Neural crest cell (in vitro differentiated cells): Measurements from ENCODE around the gene MRFAP1L1. TPM values are rescaled to one million over a fixed set of nuclear protein-coding genes. Genes with fewer than 3 reads are reported as not detected.

Experiments used
- DNase-seq: peaks from one replicate; pipeline ENCODE4 v3.0.0; 2021; ENCODE audit warnings: low read depth, mixed read lengths, low spot score
- H3K27ac Mint-ChIP-seq: one replicate; pipeline ENCODE4 v1.8.0; 2021; ENCODE audit warnings: mild to moderate bottlenecking, mixed read lengths; ENCODE audit not compliant: unreplicated experiment
- H3K27me3 Mint-ChIP-seq: 2 replicates; pipeline ENCODE4 v1.8.0; 2021; ENCODE audit warnings: low read depth, mild to moderate bottlenecking, mixed read lengths
- H3K36me3 Mint-ChIP-seq: 2 replicates; pipeline ENCODE4 v1.8.0; 2021; ENCODE audit warnings: low read depth, mild to moderate bottlenecking, mixed read lengths
- H3K4me1 Mint-ChIP-seq: 2 replicates; pipeline ENCODE4 v1.8.0; 2021; ENCODE audit warnings: mixed read lengths
- H3K4me3 Mint-ChIP-seq: one replicate; pipeline ENCODE4 v1.8.0; 2021; ENCODE audit warnings: mild to moderate bottlenecking, mixed read lengths
- H3K9me3 Mint-ChIP-seq: 2 replicates; pipeline ENCODE4 v1.8.0; 2021; ENCODE audit warnings: mixed read lengths
- total RNA-seq: library from RNA; stranded (reverse); gene quantifications from 2 replicates; pipeline ENCODE4 v1.2.1, GENCODE V29; 2021
- TF ChIP-seq, protein P1 (sequence below): fragments of 200-600 bp; sonication (generic); conservative IDR thresholded peaks from 2 replicates; pipeline ENCODE4 v1.5.0; 2021; ENCODE audit warnings: antibody characterized with exemption, mild to moderate bottlenecking

MRFAP1L1 gene
- total RNA-seq, 1 donor from 2014 or later = 70.4 TPM

DNA sequence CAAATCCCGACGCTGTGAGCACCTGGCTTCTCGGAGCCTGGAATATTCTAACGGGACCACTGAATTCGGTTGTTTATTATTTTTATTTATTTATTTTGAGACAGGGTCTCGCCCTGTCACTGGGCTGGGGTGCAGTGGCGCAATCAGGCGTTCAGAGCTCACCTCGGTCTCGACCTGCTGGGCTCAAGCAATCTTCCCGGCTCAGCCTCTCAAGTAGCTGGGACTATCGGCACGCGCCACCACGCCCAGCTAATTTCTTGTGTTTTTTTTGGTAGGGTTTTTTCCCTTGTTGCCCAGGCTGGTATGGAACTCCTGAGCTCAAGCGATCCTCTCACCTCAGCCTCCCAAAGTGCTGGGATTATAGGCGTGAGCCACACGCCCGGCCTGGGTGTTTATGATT lies 37.5 kb downstream of the MRFAP1L1 start:
- no peaks in the 10 kb centered on the region for H3K9me3 Mint-ChIP-seq
- peaks cover 19% of the 10 kb centered on the region for H3K36me3 Mint-ChIP-seq
- TF ChIP-seq, protein P1, sequence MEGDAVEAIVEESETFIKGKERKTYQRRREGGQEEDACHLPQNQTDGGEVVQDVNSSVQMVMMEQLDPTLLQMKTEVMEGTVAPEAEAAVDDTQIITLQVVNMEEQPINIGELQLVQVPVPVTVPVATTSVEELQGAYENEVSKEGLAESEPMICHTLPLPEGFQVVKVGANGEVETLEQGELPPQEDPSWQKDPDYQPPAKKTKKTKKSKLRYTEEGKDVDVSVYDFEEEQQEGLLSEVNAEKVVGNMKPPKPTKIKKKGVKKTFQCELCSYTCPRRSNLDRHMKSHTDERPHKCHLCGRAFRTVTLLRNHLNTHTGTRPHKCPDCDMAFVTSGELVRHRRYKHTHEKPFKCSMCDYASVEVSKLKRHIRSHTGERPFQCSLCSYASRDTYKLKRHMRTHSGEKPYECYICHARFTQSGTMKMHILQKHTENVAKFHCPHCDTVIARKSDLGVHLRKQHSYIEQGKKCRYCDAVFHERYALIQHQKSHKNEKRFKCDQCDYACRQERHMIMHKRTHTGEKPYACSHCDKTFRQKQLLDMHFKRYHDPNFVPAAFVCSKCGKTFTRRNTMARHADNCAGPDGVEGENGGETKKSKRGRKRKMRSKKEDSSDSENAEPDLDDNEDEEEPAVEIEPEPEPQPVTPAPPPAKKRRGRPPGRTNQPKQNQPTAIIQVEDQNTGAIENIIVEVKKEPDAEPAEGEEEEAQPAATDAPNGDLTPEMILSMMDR = no peak
- peaks cover 35% of the 10 kb centered on the region for H3K4me1 Mint-ChIP-seq
- no peak for DNase-seq
- H3K4me3 Mint-ChIP-seq = peak overlapping the region; percentile 63
- H3K27ac Mint-ChIP-seq = no peak overlapping the region
- no peaks in the 10 kb centered on the region for H3K27me3 Mint-ChIP-seq

DNA sequence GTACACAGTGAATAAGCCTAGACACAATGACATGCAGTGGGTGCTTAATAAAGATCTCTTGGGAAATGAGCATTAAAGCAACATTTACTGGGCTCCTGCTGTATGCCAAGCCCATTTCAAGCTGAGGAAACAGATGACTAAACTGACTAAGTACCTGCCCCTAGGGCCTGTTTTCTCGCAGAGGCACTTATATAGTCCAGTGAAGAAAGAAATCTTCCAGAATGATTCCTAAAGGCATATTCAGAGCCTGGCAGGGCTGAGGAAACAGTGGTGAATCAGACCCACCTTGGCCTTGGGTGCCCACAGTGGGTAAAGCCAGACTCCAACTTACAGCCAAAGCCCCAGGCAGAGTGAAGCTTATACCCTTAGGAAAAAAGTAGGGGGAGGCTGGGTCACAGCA lies 38.0 kb downstream of the MRFAP1L1 start:
- H3K4me1 Mint-ChIP-seq = peaks cover 32% of the 10 kb centered on the region
- no peaks in the 10 kb centered on the region for H3K9me3 Mint-ChIP-seq
- H3K27ac Mint-ChIP-seq = no peak overlapping the region
- H3K4me3 Mint-ChIP-seq = peak overlapping the region; percentile 63
- peaks cover 17% of the 10 kb centered on the region for H3K36me3 Mint-ChIP-seq
- H3K27me3 Mint-ChIP-seq = no peaks in the 10 kb centered on the region
- DNase-seq = no peak
- TF ChIP-seq, protein P1 = no peak

DNA sequence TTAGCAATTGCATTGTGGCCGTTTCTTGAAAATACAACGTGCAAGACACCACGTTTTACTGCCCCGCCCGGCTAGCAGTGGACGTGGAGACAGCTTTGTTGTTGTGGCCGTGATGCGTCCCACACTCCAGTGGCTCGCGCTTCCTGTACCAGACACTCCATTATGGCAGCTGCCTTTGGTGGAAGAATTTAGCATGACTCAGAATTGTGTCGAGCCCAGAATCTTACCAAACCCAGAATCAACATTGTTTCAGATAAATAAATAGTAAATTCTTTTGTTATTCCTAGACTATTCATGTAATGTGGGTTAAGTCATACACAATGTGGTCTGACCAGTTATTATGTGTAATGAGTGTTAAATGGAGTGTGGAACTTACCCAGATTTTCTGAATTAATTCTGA lies 41.3 kb downstream of the MRFAP1L1 start:
- no peak for DNase-seq
- Mint-ChIP-seq H3K4me3 (no peak overlapping the region), H3K27me3 (no peaks in the 10 kb centered on the region), H3K4me1 (peaks cover 4% of the 10 kb centered on the region), H3K27ac (no peak overlapping the region), H3K36me3 (peaks cover 6% of the 10 kb centered on the region), H3K9me3 (no peaks in the 10 kb centered on the region)
- TF ChIP-seq, protein P1 = no peak

DNA sequence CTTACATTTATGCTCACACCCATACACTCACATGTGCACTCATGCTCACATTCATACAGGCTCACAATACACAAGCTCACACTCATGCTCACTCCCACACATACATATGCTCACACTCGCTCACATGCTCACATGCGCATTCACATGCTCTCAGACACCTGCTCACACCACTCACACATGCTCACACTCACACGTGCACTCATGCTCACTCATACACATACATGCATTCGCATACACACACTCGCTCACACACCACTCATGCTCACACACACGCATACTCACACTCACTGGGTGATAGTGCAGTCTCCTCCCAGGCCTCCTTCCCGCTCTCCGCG lies 44.4 kb downstream of the MRFAP1L1 start:
- peaks cover 7% of the 10 kb centered on the region for H3K27me3 Mint-ChIP-seq
- no peak overlapping the region for H3K4me3 Mint-ChIP-seq
- H3K9me3 Mint-ChIP-seq = no peaks in the 10 kb centered on the region
- H3K36me3 Mint-ChIP-seq = peaks cover 2% of the 10 kb centered on the region
- no peaks in the 10 kb centered on the region for H3K4me1 Mint-ChIP-seq
- DNase-seq = no peak
- no peak overlapping the region for H3K27ac Mint-ChIP-seq
- TF ChIP-seq, protein P1 = no peak

DNA sequence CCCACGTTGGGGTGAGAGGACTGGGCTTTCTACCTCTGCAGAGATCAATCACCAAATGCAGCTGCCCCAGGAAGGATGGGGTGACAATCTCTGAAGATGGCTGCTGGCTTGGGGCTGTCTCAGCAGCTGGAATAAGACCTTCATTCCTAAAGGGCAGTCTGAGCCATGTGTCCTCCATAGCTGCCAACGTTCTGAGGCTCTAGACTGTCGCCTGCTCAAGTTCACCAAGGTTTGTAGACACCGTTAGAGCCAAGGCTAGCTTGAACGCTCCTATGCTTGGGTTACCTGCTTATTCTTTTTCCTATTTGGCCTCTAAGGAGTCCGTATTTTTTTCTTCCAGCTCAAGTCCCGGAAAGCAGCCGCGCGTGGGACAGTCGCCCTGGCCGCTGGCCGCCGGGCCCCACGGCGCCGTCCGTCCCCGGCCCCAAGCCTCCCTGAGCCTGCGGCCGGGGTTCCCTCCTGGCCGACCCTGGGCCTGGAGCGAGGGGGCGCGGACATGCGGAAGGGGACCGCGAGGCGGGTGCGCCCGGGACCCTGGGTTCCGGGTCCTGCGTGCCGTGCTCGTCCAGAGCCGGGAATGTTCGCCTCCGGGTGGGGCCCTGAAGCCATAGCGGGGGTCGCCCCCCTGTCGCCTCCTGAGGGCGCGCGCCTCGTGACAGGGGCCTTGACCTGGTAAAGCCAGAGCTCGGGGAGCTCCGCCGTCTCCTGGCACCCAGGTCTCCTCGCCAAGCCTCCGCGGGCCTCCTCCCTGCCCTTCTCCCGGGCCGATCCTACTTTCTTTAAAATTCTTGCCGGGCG lies 45.9 kb downstream of the MRFAP1L1 start:
- DNase-seq = no peak
- no peaks in the 10 kb centered on the region for H3K4me1 Mint-ChIP-seq
- H3K36me3 Mint-ChIP-seq = no peaks in the 10 kb centered on the region
- H3K27me3 Mint-ChIP-seq = peaks cover 17% of the 10 kb centered on the region
- TF ChIP-seq, protein P1 = no peak
- no peak overlapping the region for H3K27ac Mint-ChIP-seq
- no peaks in the 10 kb centered on the region for H3K9me3 Mint-ChIP-seq
- H3K4me3 Mint-ChIP-seq = no peak overlapping the region
